ENCODE data around the gene SIGLEC1. TPM values are rescaled to one million over a fixed set of nuclear protein-coding genes. Genes with fewer than 3 reads are reported as not detected.

Gene SIGLEC1
- not detected in 2 replicates for total RNA-seq

GRCh38 chr20:3712279-3712873, at the start of gene SIGLEC1:
SIGLEC1 (minus strand) TSS chr20:3712600; CDS start chr20:3707128, 5,472 bp downstream.

GRCh38 chr20:3732327-3733118, 20.1 kb upstream of the SIGLEC1 start, which contains the start of gene HSPA12B:
HSPA12B (plus strand) TSS chr20:3732685; CDS start chr20:3738675, 5,990 bp downstream.

GRCh38 chr20:3681931-3682781, 30.2 kb downstream of the SIGLEC1 start, which contains the start of gene ADAM33:
ADAM33 (minus strand) TSS chr20:3682010; CDS start chr20:3682004, 6 bp downstream.

GRCh38 chr20:3663031-3663701, 49.2 kb downstream of the SIGLEC1 start, which contains the start of gene GFRA4:
GFRA4 (minus strand) TSS chr20:3663399; CDS start chr20:3663399, 0 bp downstream.

Other genes starting within 250 kb of the SIGLEC1 start
- 28.2 and 41.5 TPM in 2 replicates for gene ATRN, start 241.6 kb downstream of the SIGLEC1 start, total RNA-seq
- not detected in 2 replicates for gene GFRA4, start 49.2 kb downstream of the SIGLEC1 start, total RNA-seq
- gene ADAM33, start 30.6 kb downstream of the SIGLEC1 start, total RNA-seq: 47.8 and 68.8 TPM in 2 replicates
- 1.9 and 4.5 TPM in 2 replicates for gene HSPA12B, start 20.1 kb upstream of the SIGLEC1 start, total RNA-seq
- gene ADISSP, start 55.2 kb upstream of the SIGLEC1 start, total RNA-seq: 22.2 and 28.8 TPM in 2 replicates
- gene SPEF1, start 68.8 kb upstream of the SIGLEC1 start, total RNA-seq: 0.16 and 0.26 TPM in 2 replicates
- gene CENPB, start 74.1 kb upstream of the SIGLEC1 start, total RNA-seq: 91.4 and 119 TPM in 2 replicates
- gene CDC25B, start 83.7 kb upstream of the SIGLEC1 start, total RNA-seq: 52.3 and 54.4 TPM in 2 replicates
- 13.6 and 20.9 TPM in 2 replicates for gene AP5S1, start 107.9 kb upstream of the SIGLEC1 start, total RNA-seq
- gene MAVS, start 134.2 kb upstream of the SIGLEC1 start, total RNA-seq: 10.6 and 12.0 TPM in 2 replicates
- gene PANK2, start 176.8 kb upstream of the SIGLEC1 start, total RNA-seq: 42.4 and 46.7 TPM in 2 replicates

Measured in bronchial smooth muscle cell (primary cell).